Keratinocyte (primary cell): Measurements from ENCODE around the gene FBXO31. TPM values are rescaled to one million over a fixed set of nuclear protein-coding genes. Genes with fewer than 3 reads are reported as not detected.

ENCODE experiments used
- DNase-seq: peaks from one replicate; pipeline ENCODE4 v3.0.0-alpha.2; 2011; ENCODE audit warnings: low read depth, missing footprints, low spot score
- FAIRE-seq: peaks from 2 replicates; lab custom pipeline; 2011; peaks lifted over from hg19 to GRCh38; lab: Jason Lieb, UNC
- H2AFZ ChIP-seq: 2 replicates; pipeline ENCODE4 v1.6.0; 2012; ENCODE audit warnings: low read length, control low read depth, inconsistent platforms; ENCODE audit not compliant: control insufficient read depth
- H3K27ac ChIP-seq: 2 replicates; pipeline ENCODE4 v1.5.1; 2011; ENCODE audit warnings: low read length; ENCODE audit not compliant: control insufficient read depth, insufficient read depth
- H3K27me3 ChIP-seq: 3 replicates; pipeline ENCODE4 v1.6.0; 2011; ENCODE audit warnings: low read length; ENCODE audit not compliant: control insufficient read depth, insufficient read depth; ENCODE audit errors: extremely low read depth
- H3K36me3 ChIP-seq, 2 experiments: 2 replicates in 1 of 2; 3 replicates in 1 of 2; pipeline ENCODE4 v1.5.1; 2011; ENCODE audit warnings: low read length in 2 of 2, mild to moderate bottlenecking in 1 of 2; ENCODE audit not compliant: control insufficient read depth in 2 of 2, insufficient read depth in 2 of 2; ENCODE audit errors: extremely low read depth in 1 of 2
- H3K4me1 ChIP-seq: 3 replicates; pipeline ENCODE4 v1.5.1; 2011; ENCODE audit warnings: low read length; ENCODE audit not compliant: control insufficient read depth, insufficient read depth; ENCODE audit errors: extremely low read depth
- H3K4me2 ChIP-seq: 3 replicates; pipeline ENCODE4 v1.6.0; 2011; ENCODE audit warnings: low read depth, low read length; ENCODE audit not compliant: control insufficient read depth, insufficient read depth; ENCODE audit errors: extremely low read depth
- H3K4me3 ChIP-seq, 3 experiments: fragments of 200-600 bp in 1 of 3; sonication (generic) in 1 of 3; 2 replicates in 2 of 3; 3 replicates in 1 of 3; pipeline ENCODE4 v1.5.1; 2011 to 2016; ENCODE audit warnings: low read length in 3 of 3, mild to moderate bottlenecking in 3 of 3, control low read depth in 2 of 3, inconsistent platforms in 1 of 3, low read depth in 1 of 3, mixed read lengths in 1 of 3, mixed run types in 1 of 3, moderate library complexity in 1 of 3; ENCODE audit not compliant: control insufficient read depth in 2 of 3, insufficient read depth in 2 of 3; ENCODE audit errors: extremely low read depth in 1 of 3
- H3K79me2 ChIP-seq: 2 replicates; pipeline ENCODE4 v1.6.0; 2012; ENCODE audit warnings: low read length; ENCODE audit not compliant: control insufficient read depth, insufficient read depth
- H3K9ac ChIP-seq: 3 replicates; pipeline ENCODE4 v1.6.0; 2011; ENCODE audit warnings: low read length; ENCODE audit not compliant: control insufficient read depth, insufficient read depth; ENCODE audit errors: extremely low read depth
- H3K9me1 ChIP-seq: 3 replicates; pipeline ENCODE4 v1.6.0; 2011; ENCODE audit warnings: low read length; ENCODE audit not compliant: control insufficient read depth, insufficient read depth; ENCODE audit errors: extremely low read depth
- H3K9me3 ChIP-seq: 2 replicates; pipeline ENCODE4 v1.5.1; 2012; ENCODE audit warnings: low read depth, low read length; ENCODE audit not compliant: control insufficient read depth
- H4K20me1 ChIP-seq: 3 replicates; pipeline ENCODE4 v1.6.0; 2011; ENCODE audit warnings: low read length; ENCODE audit not compliant: control insufficient read depth, insufficient read depth; ENCODE audit errors: extremely low read depth
- EZH2 ChIP-seq: IDR thresholded peaks from one replicate; pipeline ENCODE4 v1.6.1; 2012; ENCODE audit warnings: inconsistent platforms, mild to moderate bottlenecking, low read length, moderate library complexity
- dilution Hi-C: fragments of 300-500 bp; cut with MboI; formaldehyde crosslinking; loops from one replicate; pipeline ENCODE4 v1.7.0; 2020; ENCODE audit warnings: low sequenced_read_pairs; ENCODE audit not compliant: extremely low pct_ligation_motif_present
- polyA plus RNA-seq, 5 experiments: library from polyadenylated mRNA; depleted of rRNA in 3 of 5; stranded (reverse) in 3 of 5; stranded (forward) in 1 of 5; unstranded in 1 of 5; fragments of >200 nt; gene quantifications; 1 replicate in 1 of 5; 2 replicates in 3 of 5; 3 replicates in 1 of 5; pipeline versions ENCODE4 v1.2.1 to v1.2.3, GENCODE V29; 2011 to 2012; ENCODE audit warnings: missing spikeins in 2 of 5, low read depth in 1 of 5, low replicate concordance in 1 of 5
- TF ChIP-seq, protein P1 (sequence below), 3 experiments: IDR thresholded peaks in 1 of 3; conservative IDR thresholded peaks in 1 of 3; optimal IDR thresholded peaks in 1 of 3; 2 replicates in 2 of 3; 3 replicates in 1 of 3; pipeline versions ENCODE3 to v1.5.1; 2011; ENCODE audit warnings: low read length in 3 of 3, mild to moderate bottlenecking in 3 of 3, moderate library complexity in 2 of 3, control low read depth in 1 of 3, inconsistent platforms in 1 of 3; ENCODE audit not compliant: insufficient read depth in 2 of 3; ENCODE audit errors: extremely low read depth in 1 of 3

FBXO31 gene
- polyA plus RNA-seq, 1 donor (not counting 4 experiments of a cell fraction or from before 2014, with no cell fraction given) = 17.0 TPM

DNA sequence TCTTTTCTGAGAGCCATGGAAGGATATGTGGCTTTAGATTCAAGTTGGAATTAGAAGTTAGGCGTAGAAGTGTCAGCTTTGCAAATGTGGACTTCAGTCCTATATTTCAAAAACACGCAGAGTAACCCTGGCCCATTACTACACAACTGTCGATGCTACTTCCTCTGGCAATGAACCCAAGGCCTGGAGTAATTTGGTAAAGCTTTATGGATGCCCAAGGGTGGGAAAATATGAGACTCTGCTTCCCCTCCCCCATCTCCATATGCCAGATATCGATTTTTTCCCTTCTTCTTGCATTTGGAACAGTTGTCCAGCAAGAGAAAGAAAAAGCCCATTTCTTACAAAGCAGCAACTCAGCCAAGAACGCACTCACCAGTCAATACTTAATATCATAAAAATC lies 5.7 kb upstream of the FBXO31 start:
- H3K4me2 ChIP-seq = no peak overlapping the region
- H3K9me1 ChIP-seq = no peaks in the 10 kb centered on the region
- H3K79me2 ChIP-seq = peaks cover 19% of the 10 kb centered on the region
- H3K4me3 ChIP-seq = no peak overlapping the region
- no peaks in the 10 kb centered on the region for H3K36me3 ChIP-seq
- H3K27me3 ChIP-seq = no peaks in the 10 kb centered on the region
- H4K20me1 ChIP-seq = peaks cover 7% of the 10 kb centered on the region
- H3K9me3 ChIP-seq = no peaks in the 10 kb centered on the region
- H3K4me1 ChIP-seq = peaks cover 24% of the 10 kb centered on the region
- FAIRE-seq (no peak), DNase-seq (no peak)
- no peak overlapping the region for H2AFZ ChIP-seq
- no peak overlapping the region for H3K9ac ChIP-seq
- H3K27ac ChIP-seq = peak overlapping the region; percentile 98
- TF ChIP-seq EZH2 = no peak
- TF ChIP-seq, protein P1, sequence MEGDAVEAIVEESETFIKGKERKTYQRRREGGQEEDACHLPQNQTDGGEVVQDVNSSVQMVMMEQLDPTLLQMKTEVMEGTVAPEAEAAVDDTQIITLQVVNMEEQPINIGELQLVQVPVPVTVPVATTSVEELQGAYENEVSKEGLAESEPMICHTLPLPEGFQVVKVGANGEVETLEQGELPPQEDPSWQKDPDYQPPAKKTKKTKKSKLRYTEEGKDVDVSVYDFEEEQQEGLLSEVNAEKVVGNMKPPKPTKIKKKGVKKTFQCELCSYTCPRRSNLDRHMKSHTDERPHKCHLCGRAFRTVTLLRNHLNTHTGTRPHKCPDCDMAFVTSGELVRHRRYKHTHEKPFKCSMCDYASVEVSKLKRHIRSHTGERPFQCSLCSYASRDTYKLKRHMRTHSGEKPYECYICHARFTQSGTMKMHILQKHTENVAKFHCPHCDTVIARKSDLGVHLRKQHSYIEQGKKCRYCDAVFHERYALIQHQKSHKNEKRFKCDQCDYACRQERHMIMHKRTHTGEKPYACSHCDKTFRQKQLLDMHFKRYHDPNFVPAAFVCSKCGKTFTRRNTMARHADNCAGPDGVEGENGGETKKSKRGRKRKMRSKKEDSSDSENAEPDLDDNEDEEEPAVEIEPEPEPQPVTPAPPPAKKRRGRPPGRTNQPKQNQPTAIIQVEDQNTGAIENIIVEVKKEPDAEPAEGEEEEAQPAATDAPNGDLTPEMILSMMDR (optimal IDR thresholded peaks at IDR 0.05 in 1 of 3, IDR thresholded peaks at IDR 0.05 in 1 of 3, conservative IDR thresholded peaks at IDR 0.05 in 1 of 3; ENCODE audit: extremely low read depth in 1 of 3, insufficient read depth in 2 of 3, low read length in 3 of 3) = no peak
- dilution Hi-C loops = no loop called here

GRCh38 chr16:87388818-87389134 lies 5.2 kb upstream of the FBXO31 start:
- Histone ChIP-seq H3K9me3 (no peaks in the 10 kb centered on the region), H3K9me1 (no peaks in the 10 kb centered on the region), H3K27ac (peak overlapping the region; percentile 98), H3K9ac (peak overlapping the region; percentile 78), H3K36me3 (no peaks in the 10 kb centered on the region), H3K79me2 (peaks cover 14% of the 10 kb centered on the region), H3K4me2 (peak overlapping the region; percentile 84), H3K4me3 (peak overlapping the region in 1 of 3 experiments; percentile 4), H3K27me3 (no peaks in the 10 kb centered on the region), H3K4me1 (peaks cover 20% of the 10 kb centered on the region), H2AFZ (no peak overlapping the region), H4K20me1 (peaks cover 7% of the 10 kb centered on the region)
- DNase-seq (no peak), FAIRE-seq (no peak)
- dilution Hi-C loops = no loop called here
- TF ChIP-seq, protein P1 (optimal IDR thresholded peaks at IDR 0.05 in 1 of 3, IDR thresholded peaks at IDR 0.05 in 1 of 3, conservative IDR thresholded peaks at IDR 0.05 in 1 of 3; ENCODE audit: extremely low read depth in 1 of 3, insufficient read depth in 2 of 3, low read length in 3 of 3) = no peak
- TF ChIP-seq EZH2 = no peak
